ENCODE results near the gene PLEKHA5.
"Not testable (repeated sequence)": the region's sequence is repeated elsewhere in the genome, so short reads cannot be mapped to it uniquely, and the experiment has no call there.

Gene PLEKHA5

DNA sequence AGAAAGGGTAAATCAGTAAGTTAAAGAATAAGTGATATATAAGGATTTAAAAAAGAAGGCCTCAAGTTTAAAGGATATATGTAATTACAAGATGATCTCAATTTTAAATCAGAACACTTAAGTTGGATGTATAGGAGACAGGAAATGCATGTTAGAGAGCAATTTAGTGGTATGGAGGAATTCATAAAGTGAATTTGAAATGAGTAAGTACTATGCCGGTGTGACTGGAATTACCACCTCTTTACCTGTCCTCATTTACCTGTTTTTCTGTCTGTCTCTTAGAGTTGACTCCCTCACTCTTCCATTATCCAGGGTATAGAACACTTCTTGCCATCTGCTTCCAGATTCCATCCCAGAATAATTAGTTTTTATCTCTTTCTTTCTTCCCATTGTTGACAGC is 73.5 kb downstream of the PLEKHA5 start:
- no peak for DNase-seq

DNA sequence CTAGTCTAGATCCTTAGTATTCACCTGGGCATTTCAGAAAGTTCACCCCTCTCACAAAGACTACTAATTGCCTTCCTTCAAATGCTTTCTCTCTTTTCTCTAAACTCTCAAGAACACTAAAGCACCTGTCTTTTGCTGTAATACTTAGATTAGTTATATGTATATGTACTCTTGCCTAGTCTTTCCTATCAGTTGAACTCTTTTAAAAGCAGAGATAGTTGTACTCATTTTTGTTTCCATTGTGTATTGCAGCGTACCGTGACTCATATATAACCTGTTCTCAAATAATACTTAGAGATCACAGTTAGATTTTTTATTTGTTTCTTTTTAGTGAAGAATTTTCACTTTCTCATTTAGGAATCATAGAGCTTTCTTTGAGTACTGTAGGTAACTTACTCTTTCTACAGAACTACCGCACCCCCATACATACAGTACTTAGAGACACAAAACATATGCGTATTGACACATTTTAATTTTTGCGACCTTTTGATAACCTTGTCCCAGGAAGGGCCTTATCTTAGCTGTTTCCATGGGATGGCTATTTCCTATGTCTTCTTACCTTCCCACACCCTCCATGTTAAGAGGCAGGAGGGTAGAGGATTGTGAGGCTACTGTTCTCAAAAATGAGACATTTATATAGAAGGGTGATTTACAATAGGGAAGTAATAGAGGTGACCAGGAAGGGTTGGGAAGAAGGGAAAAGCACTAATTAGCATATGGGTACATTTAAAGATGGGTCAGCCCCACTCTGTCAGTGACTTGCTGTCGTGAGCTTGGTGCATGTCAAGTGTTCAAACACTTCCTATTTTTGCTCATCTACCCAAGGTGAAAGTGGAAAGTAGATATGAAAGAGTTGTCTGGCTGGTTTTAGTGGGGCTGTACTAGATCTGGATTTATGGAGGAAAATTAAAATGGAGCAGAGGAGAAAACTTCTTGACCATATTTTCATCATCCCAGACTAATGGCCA is 74.3 kb downstream of the PLEKHA5 start:
- DNase-seq = no peak

DNA sequence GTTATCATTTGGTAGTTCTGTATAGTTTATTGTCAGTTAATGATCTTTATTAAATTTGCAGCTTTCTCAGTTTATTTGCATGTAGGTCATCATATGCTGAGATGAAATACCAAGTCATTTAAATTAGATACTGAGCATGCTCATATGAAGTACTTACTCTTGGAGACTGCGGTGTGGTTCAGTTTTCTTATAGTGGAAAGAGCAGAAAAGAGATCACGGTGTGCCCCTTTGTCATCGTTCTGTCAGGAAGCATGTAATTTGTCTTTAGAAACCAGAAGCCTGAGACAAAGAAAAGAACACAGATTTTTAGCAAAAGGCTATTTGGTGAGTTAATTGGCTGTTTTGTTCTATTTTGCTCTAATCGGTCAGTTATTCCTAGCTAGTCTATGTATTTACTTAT is 75.6 kb downstream of the PLEKHA5 start:
- no peak for DNase-seq

DNA sequence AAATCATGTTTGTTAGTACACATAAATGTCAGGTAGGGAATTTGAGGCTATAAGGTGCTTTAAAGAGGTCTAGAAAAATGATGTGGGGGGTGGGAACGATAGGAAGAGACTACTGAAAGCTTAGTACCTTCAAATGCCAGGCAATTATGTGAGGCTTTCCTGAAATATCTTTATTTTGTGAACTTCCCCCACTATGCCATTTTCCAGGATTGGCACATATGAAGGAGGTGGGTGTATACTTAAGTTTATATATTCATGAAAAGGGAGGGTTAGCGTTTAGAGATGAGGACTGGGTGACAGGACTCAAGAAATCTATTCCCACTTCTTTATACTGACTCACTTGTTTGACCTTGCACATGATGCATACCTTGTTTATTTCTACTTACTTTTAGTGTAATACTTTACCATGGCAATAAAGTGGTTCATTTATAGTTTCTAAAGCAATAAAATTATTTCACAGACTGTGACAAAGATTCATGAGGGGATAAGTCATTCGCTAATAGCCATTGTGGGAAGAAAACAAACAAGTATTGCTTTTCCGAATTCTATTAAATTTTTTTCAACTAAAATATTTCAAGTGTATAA is 77.1 kb downstream of the PLEKHA5 start:
- no peak for DNase-seq

DNA sequence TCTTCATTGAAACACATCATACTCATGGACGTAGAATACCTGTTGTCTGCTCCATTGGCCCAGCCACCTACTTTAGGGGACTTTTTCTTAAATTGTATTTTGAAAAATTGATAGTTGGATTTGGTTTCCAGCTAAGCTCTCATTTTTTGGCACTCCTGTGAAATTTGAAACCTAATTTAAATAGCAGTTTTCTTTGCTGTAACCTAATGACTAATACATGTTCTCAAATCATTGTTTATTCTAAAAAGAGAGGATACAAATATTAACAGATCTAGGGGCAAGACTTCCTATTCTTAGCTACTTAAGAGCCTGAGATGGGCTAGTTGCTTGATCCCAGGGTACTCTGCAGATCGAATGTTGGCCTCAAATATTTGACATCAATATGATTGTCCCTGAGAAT is 78.9 kb downstream of the PLEKHA5 start:
- no peak for DNase-seq

DNA sequence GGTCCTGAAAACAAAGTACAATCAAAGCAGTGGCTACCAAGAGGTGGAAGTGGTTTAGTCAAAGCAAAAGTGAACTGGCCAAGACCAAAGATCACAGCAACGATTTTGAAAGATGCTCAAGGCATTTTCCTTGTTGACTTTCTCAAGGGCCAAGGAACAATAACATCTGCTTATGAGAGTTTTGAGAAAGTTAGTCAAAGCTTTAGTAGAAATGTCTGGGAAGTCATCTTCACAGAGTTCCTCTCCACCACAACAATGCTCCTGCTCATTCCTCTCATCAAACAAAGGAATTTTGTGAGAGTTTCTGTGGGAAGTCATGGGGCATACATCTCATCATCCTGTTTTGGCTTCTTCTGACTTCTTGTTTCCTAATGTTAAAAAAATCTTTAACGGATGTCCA is 80.1 kb downstream of the PLEKHA5 start:
- no peak for DNase-seq

DNA sequence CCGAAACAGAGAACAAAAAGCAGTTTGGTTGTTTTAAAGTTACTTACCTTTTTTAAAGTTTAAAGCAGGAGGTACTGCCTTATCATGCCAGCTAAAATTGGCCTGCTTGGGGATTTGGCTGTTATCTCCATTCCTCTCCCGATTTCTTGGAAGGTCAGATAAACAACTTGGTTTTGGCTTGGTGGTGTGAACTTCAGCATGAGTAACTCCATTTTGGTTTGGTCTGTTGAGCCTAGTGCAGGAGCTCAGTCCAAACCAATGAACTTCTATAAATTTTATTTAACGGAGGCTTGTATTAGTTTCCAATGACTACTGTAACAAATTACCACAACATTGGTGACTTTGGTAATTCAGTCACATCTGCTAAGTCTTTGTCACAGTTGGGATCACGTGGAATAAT is 82.3 kb downstream of the PLEKHA5 start:
- DNase-seq = no peak

DNA sequence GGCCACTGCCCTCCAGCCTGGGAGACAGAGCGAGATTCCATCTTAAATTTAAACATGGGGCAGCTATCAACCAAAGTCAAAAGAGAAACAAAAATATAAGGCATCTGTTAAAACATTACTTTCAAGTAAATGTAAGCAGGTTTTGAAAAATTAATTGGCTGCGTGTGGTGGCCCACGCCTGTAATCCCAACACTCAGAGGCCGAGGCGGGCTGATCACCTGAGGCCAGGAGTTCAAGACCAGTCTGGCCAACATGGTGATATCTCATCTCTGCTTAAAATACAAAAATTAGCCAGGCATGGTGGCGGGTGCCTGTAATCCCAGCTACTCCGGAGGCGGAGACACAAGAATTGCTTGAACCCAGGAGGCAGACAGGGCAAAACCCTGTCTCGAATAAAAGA is 82.7 kb downstream of the PLEKHA5 start:
- no peak for DNase-seq

DNA sequence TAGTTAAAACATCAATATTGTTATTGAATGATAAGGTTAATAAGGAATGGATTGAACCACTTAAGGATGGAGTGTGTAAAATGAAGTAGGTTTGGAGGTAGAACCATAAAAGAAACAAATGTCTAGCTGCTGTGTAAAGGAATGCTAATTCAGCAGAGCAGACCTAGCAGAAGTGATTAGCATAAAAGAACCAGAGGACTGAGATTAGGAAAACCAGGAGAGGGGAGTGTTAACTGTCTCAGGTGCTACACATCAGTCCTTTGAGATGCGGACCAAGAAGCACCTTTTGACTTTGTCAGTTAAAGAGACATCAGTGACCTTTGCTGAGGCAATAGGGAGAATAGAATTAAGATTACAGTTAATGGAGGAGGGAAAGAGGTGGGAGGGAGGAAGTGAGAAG is 84.5 kb downstream of the PLEKHA5 start:
- DNase-seq = no peak

DNA sequence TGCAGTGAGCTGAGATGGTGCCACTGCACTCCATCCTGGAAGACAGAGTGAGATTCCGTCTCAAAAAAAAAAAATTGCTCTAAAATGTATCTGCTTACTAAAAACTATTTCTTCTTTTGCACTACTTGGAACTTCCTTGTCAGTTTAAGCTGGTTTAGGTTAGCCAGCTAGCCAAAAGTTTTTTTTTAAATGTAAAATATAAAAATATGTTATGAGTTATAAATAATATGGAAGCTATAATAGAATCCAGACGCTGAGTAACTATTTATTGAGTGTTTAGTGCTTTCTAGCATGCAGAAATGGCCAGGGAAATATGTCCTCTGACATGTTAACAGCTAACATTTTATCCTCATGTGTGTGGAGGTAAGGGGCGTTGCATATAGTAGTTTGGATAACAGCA is 85.6 kb downstream of the PLEKHA5 start:
- DNase-seq = no peak

DNA sequence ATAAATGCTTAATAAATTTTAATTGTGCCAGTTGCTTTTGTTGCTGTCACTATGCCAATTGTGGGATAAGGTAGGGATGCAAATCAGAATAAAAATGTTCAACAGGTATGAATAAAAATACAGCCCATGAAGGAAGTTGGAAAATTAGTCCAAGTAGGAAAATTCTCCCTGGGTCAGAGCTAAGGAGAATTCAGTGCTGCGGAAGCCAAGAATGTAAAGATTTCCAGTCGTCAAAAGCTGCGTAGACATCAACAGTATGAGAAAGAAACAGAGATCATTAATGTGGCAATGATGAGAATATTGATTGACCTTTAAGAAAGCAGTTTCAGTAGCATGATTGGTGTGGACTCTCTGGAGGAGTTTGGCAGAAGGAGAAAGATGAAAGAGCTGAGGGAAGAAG is 87.9 kb downstream of the PLEKHA5 start:
- DNase-seq = no peak

DNA sequence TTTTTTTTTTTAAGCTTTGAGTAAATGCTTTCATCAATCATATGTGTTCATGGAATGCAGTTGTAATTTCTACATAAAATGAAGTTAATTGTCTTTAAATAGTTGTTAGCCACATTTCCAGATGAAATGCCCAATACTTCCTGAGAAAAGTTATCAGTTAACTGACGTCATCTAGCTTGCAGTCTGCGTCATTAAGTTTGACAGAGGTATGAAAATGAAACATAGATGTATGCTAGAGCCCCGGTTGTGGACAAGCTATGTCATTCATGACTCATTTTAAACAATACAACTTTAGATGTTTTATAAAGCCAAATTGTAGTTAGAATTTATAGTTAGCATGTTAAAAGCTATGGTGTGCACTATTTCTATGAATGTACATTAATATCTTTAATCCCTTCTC is 90.7 kb downstream of the PLEKHA5 start:
- no peak for DNase-seq

DNA sequence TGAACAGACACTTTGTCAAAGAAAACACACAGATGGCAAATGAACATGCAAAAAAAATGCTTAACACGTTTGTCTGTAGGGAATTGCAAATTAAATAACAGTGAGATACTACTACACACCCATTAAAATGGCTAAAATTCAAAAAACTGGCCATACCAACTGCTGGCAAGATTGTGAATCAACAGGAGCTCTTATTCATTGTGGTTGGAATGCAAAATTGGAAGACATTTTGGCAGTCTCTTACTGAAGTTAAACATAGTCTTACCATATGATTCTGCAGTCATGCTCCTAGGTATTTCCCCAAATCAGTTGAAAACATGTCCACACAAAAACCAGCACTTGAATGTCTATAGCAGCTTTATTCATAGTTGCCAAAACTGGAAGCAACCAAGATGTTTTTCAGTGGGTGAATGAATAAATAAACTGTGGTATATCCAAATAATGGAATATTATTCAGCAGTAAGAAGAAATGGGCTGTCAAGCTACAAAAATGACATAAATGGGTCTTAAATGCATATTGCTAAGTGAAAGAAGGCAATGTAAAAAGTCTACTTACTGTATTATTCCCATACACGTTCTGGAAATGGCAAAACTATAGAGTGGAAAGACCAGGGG is 91.4 kb downstream of the PLEKHA5 start:
- no peak for DNase-seq

DNA sequence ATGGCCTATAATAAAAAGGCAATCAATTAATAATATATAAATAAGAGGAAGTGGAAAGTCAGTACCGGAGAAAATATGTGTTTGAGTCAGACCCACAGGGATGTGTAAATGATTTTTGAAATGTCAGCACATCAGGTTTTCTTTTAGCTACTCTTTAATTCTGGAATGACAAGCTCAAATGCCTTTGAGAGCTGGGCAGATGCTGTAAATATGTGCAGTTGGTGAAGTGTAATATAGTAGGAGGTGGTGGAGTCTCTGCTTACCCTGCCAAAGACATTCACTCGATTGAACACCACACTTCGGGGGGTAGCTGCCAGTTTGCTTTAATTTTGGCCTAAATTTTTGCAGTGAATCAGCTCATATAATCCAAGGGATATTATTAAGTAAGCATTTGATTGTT is 93.0 kb downstream of the PLEKHA5 start:
- DNase-seq = no peak

DNA sequence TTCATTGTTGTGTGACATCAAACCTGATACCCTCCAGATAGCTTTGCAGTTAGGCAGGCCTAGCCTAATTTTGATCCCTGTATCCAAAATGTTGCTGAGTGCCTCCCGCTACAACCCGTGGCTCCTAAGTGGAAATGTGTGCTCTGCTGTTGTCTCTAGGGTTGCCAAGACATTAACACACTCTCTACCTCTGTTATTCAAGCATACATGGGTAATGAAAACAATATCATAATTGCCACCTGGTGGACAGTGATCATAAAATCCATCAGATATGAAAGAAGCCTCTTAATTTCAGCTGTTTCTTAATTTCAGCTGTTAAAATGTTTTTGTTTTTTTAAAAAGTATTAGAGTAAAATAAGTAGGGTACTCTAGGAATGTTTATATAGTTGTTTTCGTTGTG is 93.5 kb downstream of the PLEKHA5 start:
- DNase-seq = no peak

DNA sequence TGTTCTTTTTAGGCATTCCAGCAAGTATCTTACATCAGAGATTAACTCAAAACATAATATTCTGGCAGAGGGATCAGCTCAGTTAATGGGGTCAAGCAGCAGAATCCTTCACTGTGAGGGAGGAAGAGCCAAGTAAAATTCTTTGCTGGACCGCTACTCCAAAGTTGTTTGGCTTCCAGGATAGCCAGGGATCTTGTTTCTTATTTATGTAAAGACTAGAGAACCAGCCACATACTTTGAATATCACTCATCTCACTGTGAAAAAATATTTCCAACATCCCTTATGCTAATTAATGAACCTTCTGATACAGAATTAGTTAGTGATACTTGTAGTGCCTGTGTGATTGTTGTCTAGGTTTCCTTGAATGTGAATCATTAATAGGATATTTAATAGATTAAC is 94.2 kb downstream of the PLEKHA5 start:
- DNase-seq = no peak

DNA sequence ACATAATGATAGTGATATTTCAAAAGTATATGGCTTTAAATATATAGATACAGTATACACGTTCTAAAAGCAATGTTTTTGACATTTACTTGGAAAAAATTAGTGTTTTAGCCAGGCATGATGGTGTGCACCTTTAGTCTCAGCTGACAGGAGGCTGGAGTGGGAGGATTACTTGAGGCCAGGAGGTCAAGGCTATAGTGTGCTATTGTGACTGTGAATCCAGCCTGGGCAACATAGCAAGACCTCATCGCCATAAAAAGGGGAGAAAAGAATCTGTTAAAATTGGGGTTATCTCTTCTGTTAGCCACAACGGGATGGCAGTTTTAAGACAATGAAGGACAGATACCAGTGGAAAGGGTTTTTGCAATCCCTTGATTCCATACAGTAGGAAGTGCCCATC is 95.2 kb downstream of the PLEKHA5 start:
- no peak for DNase-seq

DNA sequence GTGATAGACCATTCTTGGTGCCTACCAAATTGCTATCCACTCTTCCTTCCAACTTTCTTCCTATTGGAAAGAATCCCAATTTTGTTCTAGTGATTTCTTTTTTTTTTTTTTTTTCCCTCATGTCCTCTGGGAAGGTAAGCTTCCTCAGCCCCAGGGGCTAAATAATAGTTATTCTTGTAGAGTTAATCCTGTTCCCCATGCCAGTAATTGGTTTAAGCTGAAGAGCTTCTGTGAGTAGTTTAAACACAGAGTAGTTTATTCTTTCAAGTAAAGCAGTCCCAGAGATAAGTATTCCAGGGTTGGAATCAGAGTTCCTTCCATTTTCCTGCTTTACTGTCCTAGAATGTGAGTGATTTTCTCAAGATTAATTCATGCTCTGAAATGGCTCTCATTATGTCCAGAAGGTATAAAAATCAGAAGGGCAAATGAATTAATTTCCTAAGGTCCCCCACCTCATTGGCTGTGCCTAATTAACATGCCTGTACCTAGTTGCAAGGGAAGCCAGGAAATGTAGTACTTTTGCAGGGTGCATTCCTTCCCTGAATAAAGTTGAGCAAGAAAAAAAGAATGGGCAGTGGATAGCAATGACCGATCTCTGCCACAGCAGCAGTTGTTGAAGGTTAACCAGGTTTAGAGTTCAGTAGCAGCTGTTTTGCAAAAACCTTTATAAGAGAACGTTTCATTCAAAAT is 97.8 kb downstream of the PLEKHA5 start:
- DNase-seq = no peak

DNA sequence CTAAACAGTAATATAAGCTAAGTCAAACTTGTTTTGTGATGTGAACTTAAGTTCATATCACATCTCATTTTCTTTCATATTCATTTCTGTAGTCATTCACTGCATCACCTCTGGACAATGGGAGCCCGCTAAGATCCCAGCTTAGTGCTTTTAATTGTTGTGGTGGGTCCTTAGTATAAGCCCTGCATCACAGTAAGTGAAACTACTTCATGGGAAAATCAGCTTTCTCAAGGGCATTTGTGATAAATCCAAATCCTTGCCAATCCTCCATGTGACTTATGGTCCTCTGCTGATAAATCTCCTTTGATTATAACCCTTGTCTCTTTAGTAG is 98.3 kb downstream of the PLEKHA5 start:
- DNase-seq = no peak

DNA sequence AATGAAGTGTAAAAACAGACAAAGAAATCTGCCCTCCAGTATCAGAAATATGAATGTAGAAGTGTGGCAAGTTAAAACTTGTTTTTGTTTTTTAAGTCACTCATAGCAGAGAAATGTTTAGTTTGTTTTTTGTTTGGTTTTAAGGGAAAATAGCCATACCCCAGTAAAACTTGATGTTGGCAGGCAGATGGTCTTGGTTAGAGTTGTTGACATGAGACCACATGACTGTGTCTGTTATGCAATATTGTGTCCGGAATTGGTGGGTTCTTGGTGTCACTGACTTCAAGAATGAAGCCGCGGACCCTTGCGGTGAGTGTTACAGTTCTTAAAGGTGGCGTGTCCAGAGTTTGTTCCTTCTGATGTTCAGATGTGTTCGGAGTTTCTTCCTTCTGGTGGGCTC is 99.5 kb downstream of the PLEKHA5 start:
- not testable (repeated sequence) for DNase-seq

DNA sequence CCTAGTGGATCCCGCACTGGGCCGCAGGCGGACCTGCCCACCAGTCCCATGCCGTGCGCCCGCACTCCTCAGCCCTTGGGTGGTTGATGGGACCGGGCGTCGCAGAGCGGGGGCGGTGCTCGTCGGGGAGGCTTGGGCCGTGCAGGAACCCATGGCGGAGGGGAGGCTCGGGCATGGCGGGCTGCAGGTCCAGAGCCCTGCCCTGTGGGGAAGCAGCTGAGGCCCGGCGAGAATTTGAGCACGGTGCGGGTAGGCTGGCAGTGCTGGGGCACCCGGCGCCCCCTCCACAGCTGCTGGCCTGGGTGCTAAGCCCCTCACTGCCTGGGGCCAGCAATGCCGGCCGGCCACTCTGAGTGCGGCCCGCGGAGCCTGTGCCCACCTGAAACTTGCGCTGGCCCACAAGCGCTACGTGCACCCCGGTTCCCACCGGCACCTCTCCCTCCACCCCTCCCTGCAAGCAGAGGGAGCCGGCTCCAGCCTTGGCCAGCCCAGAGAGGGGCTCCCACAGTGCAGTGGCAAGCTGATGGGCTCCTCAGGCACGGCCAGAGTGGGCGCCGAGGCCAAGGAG is 100.8 kb downstream of the PLEKHA5 start:
- DNase-seq = no peak

DNA sequence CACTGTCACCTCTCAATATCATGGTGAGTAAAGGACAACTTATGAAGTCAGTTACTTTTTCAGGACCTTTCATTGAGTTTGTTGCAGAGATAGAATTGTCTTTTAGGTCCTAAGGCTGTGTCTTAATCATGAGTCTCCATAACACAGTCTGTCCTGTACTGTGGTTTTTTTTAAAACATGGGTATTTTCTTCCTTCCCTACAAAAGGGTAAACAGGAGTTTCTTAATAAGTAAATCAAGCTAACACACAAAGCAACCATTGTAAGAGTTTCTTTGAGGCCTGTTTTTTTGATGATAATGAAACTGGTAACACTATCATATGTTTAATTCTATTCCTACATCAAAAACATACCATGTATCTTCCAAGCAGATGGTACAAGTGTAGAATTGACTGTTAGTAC is 101.4 kb downstream of the PLEKHA5 start:
- DNase-seq = no peak

DNA sequence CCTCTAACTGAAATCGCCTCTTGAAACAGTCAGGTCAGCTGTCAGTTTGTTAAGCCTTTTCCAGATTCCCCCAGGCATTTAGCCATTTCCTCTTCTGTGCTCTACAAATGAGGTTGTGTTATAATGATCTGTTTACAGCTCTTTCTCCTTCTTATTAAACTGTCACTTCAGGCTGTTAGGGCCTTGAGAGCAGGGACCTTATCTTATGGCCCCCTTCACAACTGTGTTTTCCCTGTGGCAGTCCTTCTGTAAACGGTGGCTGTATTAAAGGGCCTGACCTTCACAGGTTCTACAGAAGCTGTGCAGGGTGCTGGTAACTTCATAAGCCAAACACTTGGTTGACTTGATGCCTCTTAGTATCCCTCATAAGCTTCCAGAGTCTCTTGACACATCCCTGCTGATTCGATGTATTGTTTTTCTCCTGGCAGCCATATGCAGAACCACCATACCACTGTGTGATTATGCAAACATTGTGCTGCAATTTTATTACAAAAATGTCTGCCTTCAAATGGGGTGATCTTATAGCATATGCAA is 104.7 kb downstream of the PLEKHA5 start:
- no peak for DNase-seq

Measured in right forelimb (tissue), 1 donor.